ENCODE measurements around the gene GLS.

- TF ChIP-seq EZH2phosphoT487 (IDR thresholded peaks at IDR 0.05; ENCODE audit: low read depth) (no peak), CTCF (IDR thresholded peaks at IDR 0.05; ENCODE audit: low read depth, low read length) (no peak)
Observed at GRCh38 chr2:190904640-190905261, 24.1 kb downstream of the GLS start.
